KG1 (cell line): ENCODE measurements around the gene AARS1.
"Not testable (repeated sequence)": the region's sequence is repeated elsewhere in the genome, so short reads cannot be mapped to it uniquely, and the experiment has no call there.

Experiments
- DNase-seq: peaks from one replicate; lab custom pipeline; 2025; lab: John Stamatoyannopoulos, UW

AARS1 gene

DNA sequence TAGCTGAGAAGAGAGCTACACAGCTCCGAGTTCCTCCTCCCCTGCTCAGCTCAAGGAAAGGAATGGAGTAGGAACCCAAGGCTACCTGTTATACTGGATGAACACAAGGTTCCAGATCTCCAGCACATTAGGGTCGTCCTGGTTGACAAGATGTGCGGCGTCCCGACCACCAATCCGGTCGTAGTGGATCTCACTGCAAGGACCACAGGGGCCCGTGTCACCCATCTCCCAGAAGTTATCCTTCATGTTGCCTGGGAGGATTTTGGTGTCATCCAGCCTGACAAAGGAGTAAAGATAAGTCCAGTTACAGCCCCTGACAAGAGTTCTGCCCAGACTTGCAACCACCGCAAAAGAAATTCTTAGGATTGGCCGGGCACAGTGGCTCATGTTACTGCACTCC is 17.6 kb downstream of the AARS1 start:
- no peak for DNase-seq

DNA sequence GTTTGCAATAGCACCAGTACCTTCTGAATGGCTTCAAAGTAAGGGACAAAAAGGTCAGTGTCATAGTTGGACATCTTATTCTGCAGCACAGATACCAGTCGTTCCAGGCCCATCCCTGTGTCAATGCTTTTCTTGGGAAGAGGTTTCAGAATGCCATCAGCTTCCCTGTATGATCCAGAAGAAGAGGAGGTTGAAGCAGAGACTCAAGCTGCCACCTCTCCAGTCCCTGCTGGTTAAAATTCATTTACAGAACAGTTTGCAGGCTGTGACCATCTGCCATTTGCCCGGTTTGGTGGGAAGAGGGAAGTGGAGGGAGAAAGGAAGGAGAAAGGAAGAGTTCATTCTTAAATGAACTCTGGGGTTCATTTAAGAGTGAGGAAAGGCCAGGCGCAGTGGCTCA is 19.1 kb downstream of the AARS1 start:
- DNase-seq, result no peak

DNA sequence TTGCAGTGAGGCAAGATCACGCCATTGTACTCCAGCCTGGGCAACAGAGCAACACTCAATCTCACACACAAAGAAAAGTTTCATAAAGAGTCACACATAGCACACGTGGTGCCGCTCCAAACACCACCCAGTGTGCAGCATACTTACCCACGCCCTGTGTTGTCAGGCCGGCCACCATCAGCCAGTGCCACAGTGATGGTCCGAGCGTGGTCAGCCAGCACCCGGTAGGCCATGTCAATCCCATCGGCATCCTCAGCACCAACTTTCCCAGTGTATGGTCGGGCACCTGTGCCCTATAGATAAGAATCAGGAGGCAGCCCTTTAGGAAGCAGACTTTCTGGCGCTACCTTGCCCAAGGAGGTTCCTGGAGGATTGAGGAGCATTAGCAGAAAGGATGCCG is 19.8 kb downstream of the AARS1 start:
- no peak for DNase-seq

DNA sequence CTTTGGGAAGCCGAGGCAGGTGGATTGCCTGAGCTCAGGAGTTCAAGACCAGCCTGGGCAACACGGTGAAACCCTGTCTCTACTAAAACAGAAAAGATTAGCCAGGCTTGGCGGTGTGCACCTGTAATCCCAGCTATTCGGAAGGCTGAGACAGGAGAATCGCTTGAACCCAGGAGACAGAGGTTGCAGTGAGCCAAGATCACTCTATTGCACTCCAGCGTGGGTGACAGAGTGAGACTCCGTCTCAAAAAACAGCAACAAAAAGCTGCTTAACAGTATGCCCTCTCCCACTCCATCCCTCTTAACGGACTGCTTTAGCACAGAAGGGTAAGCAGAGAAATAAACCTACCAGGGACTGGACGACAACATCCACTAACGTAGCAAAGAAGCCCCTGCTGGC is 21.4 kb downstream of the AARS1 start:
- DNase-seq, result not testable (repeated sequence)

DNA sequence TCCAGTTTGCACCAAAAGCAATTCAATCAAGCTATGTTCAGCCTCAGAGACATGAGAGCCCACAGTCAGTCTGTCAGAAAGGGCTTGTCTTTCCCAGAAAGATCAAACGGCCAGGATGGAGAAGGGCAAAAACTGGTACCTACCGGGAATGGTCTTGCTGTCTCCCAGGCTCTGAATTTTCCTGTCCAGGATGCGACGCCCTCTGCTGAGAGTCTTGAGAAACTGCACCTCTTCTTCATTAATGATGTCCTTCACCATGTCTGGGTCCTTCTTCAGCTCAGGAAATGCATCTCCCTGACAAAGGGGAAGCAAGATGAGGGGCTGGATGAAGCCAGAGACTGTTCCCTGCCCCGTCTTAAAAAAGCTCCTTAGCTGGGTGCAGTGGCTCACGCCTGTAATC is 21.8 kb downstream of the AARS1 start:
- DNase-seq, result no peak

DNA sequence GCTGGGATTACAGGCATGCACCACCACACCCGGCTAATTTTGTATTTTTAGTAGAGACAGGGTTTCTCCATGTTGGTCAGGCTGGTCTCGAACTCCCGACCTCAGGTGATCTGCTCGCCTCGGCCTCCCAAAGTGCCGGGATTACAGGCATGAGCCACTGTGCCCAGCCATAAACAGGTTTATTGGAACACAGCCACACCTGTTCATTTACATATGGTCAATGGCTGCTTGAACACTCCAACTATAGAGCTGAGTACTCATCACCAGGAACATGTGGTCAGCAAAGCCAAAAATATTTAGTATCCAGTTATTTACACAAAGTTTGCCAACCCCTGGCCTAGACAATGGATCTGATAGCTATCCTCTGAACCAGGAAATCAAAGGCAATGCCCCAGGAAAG is 29.4 kb downstream of the AARS1 start:
- DNase-seq, result not testable (repeated sequence)

DNA sequence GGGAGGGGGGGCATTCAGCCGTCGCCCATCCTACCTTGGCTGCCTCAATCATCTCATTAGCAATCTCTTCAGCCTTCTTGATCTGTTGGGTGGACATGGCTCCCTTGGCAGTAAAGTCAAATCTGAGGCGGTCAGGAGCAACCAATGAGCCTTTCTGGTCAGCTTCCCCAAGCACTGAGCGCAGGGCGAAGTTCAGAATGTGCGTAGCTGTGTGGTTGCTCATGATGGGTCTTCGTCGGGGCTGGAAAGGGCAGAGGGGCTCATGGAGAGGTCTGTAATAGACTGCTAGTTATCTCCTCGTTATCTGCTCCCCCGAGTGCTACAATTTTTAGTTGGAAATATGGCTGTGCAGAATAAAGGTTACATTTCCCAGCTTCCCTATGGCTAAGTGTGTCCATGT is 30.4 kb downstream of the AARS1 start:
- DNase-seq, result no peak

DNA sequence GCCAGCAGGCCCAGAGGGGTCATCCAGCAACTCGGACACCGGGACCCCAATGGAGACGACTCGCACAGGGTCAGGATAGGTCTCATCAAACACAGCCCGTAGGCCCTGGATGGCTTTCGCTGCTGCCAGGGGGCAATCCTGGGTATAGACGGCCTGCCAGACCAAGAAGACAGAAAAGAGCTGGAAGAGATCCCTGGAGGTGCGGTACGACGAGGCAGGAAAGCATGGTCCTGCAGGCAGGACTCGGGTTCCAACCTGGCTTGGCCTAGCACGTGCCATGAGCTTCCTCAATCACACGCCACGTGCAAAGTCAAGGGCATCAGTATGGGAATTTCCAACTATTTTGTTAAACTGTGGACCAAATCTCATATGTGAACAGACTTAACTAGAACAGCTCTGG is 31.2 kb downstream of the AARS1 start:
- no peak for DNase-seq

DNA sequence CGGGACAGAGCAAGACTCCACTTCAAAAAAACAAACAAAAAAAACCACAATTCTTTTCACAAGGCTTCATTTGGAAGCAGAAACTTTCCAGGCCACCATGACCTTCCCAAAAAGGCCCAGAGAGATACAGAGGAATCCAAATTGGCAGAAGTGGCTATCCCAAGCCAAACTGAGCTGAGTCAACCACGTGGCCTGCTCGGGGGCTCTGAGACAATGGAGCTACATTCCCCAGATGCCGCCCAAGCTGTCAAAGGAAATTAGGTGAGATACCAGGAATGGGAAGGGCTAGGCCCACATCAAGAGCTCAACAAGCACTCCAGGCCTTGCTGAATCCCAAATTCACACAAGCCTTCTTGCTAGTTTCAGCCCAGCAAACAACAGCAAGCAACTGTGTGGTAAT is 31.9 kb downstream of the AARS1 start:
- DNase-seq, result no peak

DNA sequence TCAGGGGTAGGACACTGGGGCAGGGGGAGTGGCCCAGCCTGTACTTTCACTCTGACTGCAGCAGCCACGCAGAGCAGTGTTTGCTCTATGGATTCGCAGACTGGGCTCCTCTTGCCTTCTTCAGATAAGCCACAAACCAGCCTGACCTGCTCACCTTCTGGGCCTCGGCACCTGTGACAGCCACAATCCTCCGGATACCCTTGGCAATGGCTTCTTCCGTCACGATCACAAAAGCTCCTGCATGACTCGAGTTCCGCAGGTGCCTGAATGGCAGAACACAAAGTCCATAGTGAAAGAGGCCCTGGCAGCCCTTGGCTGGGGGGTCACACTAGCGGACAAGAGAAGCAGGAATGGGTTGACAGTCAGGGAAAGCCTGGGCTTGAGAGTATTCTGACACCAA is 33.7 kb downstream of the AARS1 start:
- DNase-seq, result no peak

DNA sequence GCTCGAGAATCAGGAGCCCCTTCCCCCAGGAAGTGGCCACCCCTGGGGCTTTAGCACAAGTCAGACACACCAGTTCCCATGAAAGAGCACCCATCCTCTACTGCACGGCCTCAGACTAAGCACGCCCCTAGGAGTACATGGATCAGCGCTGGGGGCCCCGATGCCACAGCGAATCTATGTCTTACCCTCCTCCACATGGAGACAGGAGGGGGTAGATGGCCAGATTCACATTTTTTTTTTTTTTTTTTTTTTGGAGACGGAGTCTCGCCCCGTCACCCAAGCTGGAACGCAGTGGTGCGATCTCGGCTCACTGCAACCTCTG is 34.4 kb downstream of the AARS1 start:
- DNase-seq, result no peak

DNA sequence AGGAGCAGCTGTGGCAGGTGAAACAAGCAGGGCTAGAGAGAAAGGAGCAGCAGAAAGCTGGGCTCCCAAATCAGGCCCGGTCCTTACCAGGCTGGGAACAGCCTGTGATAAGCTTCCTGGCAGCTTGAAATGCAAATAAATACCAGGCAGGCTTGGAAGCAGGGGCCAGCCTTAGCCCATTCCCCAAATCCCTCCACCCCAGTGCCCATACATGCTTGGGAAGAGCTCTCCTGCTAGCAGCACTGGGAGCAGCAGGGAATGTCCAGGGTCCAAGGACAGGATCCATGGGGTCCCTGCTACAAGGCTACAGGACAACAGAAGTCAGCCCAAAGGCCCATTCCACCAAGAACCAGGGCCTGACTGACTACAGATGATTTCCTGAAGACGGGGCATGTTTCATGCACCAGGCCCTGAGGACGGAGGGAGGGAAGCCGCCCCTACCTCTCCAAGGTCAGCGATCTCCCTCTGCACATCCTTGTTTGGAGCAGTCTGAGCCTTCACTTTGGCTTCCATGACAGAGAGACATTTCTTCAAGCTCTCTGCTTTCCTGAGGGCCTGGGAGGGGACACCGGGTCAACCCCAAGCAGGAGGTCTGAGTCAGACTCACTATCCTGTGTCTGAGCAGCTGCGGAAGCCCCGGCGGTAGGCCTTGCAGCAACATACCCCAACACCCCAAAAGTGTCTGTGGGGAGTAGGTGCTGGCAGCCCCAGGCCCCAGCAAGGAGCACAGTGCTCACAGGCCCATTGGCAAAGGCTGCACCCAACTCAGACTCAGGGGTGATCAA is 34.9 kb downstream of the AARS1 start:
- DNase-seq, result no peak

DNA sequence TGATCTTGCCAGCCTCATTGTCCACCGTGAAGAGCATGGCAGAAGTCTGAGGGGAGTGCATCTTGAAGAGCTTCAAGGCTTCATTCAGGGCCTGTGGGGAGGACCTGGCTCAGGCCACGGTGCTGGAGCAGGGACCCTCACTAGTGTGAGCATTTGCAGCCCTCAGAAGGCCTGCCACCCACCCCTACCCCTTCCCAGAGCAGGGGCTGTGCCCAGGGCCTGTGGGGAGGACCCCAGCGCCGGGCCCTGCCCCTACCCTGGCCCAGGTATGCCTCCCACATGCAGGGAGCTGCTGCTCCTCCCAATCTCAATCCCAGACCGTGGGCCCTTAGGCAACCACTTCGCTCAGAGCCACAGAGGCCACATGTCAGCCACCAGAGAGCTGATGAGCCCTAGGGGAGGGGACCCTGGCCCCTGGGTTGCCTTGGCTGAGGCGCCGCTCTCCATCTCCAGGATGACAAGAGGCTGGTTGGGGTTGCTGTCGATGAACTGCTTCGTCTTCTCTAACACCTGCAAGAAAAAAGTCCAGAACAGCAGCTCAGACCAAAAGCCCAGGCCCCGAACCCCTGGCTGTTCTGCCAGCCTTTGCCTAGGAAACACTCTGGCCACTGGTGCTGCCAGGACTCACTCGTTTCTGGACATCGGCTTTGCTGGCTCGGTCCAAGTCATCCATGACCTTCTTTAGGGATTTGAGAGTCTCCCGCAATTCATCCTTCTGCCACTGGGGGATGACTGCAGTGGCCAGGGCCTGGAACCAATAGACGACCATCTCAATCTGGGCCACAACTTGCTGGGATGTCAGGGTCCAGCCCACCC is 35.8 kb downstream of the AARS1 start:
- no peak for DNase-seq

DNA sequence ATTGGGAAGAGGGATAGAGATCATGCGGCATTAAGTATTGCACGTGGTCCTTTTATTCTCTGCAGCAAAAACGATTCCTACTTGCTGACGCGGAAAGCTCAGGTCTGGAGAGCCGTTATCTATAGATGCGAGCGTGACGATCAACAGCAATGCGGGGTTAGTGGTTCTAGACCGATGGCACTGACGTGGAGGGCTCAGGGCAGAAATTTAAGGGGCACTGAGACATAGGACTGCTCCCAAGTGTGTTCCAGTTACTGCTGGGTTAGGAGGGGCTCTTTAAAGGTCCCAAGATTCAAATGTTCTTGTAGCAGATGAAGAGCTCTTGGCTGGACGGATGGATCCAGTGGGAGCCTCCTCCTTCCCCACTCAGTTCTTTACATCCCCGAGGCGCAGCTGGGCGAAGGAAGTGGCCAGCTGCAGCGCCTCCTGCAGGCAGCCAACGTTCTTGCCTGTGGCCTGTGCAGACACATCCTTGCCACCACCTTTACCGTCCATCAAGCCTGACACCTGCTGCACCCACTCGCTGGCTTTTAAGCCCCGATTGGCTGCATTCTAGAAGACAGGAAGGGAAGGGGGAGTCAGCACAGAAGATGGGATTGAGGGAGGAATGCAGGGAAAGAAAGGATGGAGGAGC is 36.8 kb downstream of the AARS1 start:
- no peak for DNase-seq

DNA sequence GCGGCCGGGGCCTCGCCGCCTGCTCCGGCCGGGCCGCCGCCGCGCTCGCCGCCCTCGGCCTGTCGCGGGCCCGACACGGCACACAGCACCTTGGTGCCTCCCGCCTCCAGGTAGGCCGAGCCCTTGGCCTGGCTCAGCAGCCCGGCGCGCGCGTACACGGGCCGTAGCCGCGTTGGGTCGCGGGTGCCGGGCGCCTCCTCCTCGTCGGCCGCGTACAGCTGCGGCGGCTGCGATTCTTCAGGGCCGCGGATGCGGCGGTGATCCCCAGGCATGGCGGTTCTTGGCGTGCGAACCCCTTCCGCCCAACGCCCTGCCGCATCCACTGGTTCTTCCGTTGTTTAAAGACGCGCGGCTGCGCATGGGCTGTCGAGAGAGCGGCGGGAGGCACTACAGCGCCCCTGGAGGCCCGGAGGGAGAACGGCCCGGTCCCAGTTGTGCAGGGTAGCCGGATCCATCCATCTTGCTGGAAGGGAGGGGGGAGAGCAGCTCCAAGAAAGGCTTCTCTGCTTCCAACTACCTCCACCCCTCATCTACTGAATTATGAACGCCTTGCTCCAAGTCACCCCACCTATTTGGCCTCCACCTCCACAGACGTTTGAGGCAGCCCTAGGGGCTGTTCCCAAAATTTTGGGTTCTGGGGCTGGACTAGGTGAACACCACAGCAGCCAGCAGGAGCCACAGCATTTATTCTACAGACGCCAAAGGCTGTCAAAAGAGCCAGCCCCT is 37.5 kb downstream of the AARS1 start, which contains the start of gene EXOSC6:
EXOSC6 (minus strand) TSS at position 312 of the 726 bp plus-strand sequence; CDS start at position 272, 40 bp downstream.
- DNase-seq, result peak; percentile 92

DNA sequence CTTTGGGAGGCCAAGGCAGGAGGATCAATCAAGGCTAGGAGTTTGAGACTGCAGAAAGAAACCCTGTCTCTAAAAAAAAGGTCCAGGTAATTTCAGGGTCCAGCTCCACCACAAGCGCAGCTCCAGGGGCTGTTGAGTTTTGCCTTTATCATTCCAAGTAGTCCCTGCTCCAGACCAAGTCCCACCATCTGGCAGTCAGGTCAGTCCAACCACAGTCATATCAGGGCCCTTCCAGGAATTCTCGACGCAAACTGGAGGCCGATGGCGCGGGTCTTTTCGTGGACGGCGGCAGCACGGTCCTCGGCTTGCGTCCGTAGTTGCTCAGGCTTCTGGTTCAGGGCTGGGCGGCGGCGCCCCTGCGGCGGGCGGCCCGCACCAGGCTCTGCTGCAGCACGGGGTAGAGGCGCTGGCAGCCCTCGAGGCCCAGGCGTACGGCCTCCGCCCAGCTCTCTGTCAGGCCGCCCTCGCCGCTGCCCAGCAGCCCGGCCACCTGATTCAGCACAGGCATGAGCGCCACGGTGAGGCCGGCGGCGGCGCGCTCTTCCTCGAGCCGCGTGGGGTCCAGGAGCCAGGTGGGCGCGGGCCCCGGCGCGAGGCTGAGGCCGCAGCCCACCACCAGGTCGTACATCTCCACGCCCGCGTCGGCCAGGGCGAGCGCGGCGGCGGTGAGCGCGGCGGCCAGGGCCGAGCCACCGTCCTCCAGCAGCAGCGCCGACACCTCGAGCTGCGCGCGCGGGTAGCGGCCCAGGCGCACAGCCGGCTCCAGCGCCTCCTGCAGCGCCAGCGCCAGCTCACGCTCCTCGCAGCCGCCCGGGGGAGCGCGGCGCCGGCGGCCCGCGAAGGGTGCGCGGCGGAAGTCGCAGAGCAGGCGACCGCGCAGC is 38.3 kb downstream of the AARS1 start:
- peak; percentile 12 for DNase-seq

DNA sequence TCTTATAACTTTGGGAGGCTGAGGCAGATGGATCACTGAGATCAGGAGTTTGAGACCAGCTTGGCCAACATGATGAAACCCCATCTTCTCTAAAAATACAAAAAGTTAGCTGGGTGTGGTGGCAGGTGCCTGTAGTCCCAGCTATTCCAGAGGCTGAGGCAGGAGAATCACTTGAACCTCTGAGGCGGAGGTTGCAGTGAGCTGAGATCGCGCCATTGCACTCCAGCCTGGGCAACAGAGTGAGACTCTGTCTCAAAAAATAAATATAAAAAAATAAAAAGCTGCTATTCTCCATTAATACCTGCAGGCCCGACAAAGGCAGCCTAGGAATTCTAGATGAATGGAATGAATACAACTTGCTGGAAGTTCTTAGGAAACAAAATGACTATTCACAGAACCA is 39.6 kb downstream of the AARS1 start:
- DNase-seq, result not testable (repeated sequence)

DNA sequence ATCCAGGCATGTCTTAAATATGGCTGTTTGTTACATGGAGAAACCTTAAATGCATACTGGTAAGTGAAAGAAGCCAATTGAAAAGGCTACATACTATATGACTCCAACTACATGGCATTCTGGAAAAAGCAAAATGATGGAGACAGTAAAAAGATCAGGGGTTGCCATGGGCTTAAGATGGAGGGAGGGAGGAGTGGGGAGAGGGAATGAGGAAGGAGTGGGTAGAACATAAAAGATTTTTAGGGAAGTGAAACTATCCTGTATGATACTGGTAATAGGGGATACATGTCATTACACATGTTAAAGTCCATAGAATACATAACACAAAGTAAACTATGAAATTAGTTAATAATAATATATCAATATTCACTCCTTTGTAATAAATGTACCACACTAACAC is 50.5 kb downstream of the AARS1 start:
- DNase-seq, result not testable (repeated sequence)

DNA sequence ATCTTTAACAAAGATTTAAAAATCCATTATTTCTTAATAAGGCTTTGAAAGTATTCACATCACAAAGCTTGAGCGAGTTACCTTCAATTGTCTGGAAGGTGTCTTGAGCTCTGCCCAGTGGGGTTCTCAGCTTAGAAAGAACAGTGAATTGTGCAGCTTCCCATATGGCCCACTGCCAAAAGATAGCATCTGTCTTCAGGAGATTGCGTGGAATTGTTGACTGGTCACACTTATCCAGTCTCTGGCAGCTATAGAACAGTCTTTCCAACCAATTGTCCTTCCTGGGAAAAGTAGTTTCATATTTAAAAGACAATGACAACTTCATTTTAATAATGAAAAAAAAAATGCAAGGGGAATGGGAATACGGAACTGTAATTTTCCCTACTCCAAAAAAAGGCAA is 57.5 kb downstream of the AARS1 start:
- not testable (repeated sequence) for DNase-seq

DNA sequence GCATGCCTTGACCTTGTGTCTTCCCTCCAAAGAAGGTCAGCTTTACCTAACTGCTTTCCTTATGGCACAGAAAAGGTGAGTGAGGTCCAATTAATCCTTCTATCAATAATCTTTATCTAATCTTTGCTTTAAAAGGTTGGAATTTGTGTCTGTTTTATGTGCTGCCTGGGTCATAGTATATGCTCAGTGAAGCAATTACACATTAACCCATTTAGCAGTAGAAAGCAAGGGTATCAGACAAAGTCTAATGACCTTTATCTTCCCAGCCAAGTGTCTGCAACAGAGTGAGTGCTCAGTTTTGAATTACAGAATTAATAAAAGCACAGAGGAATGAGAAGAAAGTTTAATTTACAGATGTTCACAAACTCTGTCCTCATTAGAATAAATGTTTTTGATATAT is 63.3 kb downstream of the AARS1 start:
- not testable (repeated sequence) for DNase-seq

DNA sequence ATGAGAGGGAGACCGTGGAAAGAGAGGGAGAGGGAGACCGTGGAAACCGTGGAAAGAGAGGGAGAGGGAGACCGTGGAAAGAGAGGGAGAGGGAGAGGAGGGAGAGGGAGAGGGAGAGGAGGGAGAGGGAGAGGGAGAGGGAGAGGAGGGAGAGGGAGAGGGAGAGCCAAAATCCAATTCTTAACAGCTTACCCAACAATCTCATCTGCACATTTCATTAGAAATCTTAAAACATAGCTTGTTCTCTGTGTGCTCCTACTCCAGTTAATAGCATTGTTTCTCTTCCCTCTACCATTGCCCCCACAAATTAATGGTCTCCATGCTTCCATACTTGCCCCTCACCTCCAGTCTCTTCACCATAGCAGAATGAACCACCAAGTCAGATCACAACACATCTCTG is 63.9 kb downstream of the AARS1 start:
- not testable (repeated sequence) for DNase-seq
